Hypothalamus (tissue), 51 donors: ENCODE data around the gene IL4.
A peak's percentile ranks its signal among the peaks of the same experiment; 100 is the strongest.
"Not testable (repeated sequence)": the region's sequence is repeated elsewhere in the genome, so short reads cannot be mapped to it uniquely, and the experiment has no call there.

ENCODE experiments used
- DNase-seq, 51 donors: peaks; one replicate each; lab custom pipeline; 2025; lab: John Stamatoyannopoulos, UW

Gene IL4

DNA sequence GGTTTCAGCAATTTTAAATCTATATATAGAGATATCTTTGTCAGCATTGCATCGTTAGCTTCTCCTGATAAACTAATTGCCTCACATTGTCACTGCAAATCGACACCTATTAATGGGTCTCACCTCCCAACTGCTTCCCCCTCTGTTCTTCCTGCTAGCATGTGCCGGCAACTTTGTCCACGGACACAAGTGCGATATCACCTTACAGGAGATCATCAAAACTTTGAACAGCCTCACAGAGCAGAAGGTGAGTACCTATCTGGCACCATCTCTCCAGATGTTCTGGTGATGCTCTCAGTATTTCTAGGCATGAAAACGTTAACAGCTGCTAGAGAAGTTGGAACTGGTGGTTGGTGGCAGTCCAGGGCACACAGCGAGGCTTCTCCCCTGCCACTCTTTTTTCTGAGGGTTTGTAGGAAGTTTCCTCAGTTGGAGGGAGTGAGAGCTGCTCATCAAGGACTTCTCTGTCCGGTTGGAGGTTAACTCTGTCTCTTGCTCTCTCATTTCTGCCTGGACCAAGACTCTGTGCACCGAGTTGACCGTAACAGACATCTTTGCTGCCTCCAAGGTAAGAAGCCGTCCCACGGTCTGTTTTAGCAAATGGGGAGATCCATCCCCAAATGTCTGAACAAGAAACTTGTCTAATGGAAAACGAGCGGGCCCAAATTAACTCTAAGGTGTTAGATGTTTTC lies at the start of gene IL4:
Gene IL4, plus strand, starts transcription at position 51 of the 692 bp plus-strand sequence. Its CDS starts 62 bp downstream, at position 113.
- DNase-seq, result no peak

DNA sequence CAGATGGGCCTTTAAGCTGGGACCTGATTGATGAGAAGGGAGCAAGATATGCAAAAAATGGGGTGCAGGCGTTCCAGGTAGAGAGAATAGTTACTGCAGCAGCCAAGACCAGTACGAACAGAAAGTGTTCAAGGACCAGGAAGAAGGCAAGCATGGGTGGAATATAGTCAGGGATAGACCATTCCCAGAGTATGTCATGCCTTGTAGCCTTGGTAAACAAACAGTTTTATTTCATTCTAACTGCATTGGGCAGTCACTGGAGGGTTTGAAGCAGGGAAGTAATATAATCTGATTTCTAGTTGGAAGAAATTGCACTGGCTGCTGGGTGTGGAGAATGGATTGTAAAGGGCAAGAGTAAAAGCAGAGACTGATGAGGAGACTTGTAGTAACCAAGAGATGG lies 46.3 kb upstream of the IL4 start:
- no peak for DNase-seq

DNA sequence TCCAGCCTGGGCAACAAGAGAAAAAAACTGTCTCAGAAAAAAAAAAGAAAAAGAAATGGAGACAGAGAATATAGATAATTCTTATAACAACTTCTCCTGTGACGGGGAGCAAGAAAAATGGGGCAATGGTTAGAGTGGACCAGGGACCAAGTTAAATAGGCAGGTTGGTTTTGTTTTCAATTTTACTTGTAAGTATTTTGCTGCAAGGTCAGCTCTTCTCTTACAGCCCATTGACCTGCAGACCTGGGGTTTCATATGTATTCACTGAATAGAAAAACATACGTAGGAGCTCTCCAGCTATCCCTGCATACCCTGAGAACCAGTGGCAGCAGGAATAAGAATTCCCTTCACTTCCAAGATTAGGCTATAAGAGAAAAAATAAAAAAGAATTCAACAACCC lies 45.0 kb upstream of the IL4 start:
- no peak for DNase-seq

DNA sequence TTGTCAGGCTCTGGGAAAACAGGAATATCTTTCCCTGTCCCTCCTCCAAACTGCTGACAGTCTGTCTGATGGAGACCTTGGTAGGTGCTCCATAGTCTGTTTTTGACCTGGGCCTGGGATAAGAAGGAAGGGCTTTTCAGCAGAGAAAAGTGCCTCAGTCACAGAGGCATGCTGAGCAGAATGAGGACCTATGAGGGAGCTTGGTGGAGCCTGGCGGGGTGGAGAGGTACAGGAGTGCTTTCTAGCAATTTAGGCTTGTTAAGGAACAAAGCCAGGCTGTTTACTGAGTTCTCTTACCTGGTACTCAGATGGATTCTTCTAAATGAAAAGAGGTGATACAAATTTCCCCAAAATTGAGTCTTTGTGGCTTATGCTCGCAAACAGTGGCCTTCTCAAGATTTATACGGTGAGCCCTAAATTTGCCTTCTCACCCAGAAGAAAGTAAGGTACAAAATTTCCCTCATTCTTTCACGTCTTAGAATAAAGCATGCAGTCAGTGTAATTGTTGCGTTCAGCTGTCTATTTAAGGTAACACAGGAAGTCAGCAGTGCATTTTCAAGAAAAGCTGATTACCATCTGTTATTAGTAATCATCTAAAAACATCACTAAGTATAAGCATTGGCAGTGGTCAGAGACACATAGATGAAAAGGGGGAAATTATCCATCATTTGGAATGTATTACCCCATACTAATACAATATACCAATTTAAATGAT lies 44.4 kb upstream of the IL4 start:
- no peak for DNase-seq

DNA sequence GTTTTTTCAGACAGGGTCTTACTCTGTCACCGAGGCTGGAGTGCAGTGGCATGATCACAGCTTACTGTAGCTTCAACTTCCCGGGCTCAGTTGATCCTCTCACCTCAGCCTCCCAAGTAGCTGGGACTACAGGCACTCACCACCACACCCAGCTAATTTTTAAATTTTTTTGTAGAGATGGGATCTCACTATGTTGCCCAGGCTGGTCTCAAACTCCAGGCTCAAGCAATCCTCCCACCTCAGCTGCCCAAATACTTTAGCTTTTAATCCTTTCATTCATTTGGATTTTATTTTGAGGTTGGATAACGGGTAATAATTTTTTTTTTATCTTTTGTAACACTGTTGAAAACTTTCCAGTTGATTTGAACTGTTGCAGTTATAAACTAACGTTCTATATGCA lies 40.2 kb upstream of the IL4 start:
- not testable (repeated sequence) for DNase-seq

DNA sequence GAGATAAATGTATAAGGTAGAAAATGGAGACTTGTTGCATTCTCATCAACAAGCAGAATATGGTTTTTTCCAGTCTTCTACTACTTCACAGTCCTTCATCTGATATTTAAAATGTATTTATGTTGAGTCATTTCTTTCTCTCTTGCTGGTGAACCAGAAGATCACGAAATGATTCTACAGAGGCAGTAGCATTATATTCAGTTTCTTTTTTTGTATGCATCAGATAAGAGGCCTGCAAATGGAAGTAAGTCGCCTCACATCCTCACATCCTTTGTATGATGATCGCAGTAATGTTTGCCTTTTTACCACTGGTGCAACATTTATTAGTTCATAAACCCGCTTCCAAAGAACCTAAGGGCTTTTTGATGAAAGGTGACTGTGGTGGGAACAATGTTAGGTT lies 37.9 kb upstream of the IL4 start:
- no peak for DNase-seq

DNA sequence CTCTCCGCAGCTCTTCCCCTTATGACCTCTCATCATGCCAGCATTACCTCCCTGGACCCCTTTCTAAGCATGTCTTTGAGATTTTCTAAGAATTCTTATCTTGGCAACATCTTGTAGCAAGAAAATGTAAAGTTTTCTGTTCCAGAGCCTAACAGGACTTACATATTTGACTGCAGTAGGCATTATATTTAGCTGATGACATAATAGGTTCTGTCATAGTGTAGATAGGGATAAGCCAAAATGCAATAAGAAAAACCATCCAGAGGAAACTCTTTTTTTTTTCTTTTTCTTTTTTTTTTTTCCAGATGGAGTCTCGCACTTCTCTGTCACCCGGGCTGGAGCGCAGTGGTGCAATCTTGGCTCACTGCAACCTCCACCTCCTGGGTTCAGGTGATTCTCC lies 36.5 kb upstream of the IL4 start:
- DNase-seq, result no peak

DNA sequence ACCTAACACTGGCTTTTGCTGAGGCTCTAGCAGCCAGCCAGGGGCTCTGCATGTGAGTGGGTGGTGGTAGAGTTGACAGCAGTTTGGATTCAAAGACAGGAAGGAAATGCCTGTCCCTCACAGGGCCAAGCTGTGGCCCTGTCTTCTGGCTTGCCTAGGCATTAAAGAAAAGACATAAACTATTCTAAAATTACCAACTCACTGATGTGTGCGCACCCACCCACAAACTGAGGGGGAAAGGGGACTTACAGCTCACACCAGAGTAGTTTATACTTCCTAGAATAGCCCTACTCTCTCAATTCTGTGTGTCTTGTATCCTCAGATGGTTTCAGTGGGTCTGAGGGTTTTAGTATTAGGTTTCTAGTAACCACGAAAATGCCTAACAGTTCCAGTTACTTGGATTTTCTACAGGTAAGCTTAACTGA lies 34.1 kb upstream of the IL4 start:
- no peak for DNase-seq

DNA sequence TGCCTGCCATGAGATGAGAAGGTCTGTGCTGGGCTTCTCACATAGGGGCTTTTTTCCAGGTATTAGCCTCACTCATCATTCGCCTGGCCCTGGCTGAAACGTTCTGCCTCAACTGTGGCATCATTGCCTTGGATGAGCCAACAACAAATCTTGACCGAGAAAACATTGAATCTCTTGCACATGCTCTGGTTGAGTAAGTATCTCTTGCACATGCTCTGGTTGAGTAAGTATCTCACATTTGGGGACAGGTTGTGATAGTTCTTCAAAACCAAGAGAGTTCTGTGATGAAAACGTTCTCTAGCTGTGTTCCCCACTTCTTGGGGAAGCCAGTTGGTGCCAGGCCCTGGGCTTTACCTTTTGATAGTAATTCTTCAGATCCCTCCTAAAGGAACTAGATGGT lies 33.2 kb upstream of the IL4 start:
- no peak for DNase-seq

DNA sequence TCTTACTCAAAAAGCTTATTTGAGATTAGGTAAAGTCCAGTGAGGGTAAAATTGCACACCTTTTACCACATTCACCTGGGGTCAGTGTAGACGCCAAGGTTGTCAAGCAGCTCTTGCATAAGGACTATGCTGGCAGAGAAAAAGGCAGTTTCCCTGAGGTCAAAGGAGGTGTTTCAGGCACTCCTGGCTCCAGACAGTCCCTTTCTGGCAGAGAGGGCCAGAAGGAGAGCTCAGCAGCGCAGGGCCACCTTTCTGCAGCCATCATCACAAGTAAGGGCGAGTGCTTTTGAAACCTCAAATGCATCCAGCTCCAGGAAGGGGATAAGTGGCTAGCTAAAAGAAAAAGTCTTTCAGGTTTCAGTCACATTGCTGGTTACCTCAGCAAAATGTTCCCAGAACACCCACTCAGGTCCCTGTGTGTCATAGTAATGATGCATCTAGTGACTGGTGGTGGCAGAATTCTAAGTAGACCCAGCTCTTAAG lies 32.5 kb upstream of the IL4 start:
- no peak for DNase-seq

DNA sequence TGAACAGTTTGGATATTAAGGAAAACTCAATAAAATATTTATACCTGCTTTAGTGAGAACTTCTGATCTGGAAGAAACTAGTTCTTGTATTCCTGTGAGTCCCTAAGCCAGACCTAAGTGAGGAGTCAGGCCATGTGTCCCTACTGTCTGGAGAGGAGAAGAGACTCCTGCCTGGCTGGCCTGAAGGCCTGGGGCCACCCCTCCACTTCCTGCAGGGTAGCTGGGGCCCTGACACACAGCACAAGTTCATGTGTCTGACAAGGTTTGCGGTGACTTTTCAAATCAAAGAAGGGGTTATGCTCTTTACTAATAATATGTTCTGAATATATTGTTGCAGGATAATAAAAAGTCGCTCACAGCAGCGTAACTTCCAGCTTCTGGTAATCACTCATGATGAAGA lies 31.9 kb upstream of the IL4 start:
- DNase-seq, result no peak

DNA sequence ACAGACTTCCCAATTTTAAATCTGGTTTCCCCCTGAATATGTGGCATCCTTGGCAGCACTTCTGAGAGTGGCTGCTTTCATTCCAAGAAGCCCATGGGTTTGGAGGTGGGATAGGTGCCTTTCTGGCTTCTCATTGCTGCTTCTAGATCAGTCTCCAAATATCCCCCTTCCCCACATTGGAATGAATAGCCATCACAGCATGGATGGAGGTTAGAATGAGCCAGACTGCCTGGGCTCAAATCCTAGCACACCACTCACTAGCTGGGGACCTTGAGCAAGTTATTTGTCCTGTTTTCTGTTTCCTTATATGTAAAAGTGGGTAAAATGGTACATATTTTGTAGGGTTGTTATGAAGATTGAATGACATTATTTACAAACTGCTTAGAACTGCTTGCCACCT lies 29.6 kb upstream of the IL4 start:
- no peak for DNase-seq

DNA sequence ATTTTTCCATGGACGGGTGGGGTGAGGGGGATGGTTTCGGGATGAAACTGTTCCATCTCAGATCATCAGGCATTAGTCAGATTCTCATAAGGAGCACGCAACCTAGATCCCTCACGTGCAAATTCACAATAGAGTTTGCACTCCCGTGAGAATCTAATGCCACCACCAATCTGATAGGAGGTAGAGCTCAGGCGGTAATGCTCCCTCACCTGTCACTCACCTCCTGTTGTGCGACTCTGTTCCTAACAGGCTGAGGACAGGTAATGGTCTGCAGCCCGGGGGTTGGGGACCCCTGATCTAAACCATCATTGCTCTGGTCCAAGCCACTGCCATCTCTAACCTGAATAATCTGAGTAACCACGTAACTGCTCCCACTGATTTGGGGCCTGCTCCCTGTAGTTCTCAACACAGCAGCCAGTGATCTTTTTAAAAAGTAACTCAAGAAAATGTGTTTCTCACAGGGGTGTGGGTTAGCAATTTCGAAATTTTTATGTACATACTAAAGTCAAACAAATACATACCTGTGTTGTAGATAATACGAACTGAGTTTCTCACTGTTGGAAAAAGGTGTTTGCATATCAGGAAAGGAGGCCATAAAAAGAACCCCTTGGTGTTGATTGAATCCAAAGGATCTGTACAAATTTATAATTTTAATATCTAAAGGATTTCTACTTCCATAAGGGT lies 27.1 kb upstream of the IL4 start:
- DNase-seq, result no peak

DNA sequence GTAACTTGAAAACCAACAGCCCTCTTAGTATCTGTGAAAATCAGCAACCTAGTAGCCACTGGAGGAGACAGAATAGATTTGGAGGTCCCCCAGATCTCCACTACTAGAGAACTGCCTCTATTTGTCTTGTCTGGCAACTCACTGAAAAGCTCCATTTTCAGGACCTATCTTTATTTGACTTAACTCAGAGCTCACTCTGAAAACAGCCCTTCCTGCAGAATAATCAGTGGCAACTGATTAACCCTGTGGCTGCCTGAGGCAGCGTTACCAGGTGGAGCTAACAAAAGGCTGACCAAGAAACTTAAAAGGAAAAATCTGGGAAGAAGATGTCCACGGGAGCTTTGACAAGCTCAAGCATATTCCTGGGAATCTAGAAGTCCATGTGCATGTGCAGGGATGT lies 26.3 kb upstream of the IL4 start:
- no peak for DNase-seq

DNA sequence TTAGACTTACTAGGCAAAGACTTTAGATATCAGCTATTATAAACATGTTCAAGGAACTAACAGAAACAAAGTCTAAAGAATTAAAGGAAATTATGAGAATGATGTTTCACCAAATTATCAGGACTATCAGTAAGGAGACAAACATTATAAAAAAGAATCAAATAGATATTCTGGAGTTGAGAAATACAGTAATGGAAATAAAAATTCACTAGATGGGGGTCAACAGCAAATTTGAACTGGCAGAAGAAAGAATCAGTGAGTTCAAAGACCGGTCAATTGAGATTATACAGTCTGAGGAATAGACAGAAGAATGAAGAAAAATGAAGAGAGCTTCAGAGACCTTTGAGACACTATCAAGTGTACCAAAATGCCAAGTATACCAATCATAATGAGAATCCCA lies 25.4 kb upstream of the IL4 start:
- no peak for DNase-seq

DNA sequence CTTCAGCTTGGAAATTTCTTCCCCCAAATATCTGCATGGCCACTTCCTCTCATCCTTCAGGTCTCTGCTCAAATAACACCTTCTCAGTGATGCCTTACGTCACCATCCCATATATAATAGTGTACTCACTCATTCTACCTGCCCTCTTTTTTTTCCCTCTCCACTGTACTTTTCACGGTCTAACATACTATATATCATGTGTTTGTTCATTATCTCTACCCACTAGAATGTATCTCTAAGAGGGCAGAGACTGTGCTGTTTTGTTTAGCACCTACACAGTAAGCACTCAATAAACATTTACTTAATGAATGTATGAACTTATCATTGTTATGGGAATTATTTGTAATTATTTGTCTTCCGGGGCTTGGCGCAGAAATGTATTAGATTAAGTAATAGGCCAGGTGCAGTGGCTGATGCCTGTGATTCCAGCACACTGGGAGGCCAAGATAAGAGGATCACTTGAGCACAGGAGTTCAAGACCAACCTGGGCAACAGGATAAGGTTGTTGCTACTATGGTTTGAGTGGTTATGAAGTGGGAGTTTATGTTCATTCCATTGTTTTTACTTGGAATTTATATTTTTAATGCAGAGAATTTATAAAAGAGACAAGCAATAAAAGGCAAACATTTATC lies 21.8 kb upstream of the IL4 start:
- DNase-seq, result no peak

DNA sequence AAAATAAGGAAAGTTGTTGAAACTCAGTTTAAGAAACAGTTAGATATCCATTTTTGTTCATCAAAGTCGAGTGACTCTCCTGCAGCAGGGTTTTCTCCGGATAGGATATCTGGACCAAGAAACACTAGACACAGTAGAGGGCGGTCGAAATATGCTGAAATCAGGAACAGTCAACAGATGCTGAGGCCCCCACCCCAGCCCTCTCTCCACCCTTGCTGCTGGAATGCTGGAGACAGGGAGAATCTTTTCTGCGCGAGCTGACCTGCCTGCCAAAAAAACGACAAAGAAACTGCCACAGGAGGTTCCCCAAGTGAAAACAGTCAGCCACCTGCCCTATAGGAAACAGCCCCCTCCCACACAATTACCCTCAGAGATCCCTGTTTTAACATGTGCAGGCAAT lies 20.1 kb upstream of the IL4 start:
- no peak for DNase-seq

DNA sequence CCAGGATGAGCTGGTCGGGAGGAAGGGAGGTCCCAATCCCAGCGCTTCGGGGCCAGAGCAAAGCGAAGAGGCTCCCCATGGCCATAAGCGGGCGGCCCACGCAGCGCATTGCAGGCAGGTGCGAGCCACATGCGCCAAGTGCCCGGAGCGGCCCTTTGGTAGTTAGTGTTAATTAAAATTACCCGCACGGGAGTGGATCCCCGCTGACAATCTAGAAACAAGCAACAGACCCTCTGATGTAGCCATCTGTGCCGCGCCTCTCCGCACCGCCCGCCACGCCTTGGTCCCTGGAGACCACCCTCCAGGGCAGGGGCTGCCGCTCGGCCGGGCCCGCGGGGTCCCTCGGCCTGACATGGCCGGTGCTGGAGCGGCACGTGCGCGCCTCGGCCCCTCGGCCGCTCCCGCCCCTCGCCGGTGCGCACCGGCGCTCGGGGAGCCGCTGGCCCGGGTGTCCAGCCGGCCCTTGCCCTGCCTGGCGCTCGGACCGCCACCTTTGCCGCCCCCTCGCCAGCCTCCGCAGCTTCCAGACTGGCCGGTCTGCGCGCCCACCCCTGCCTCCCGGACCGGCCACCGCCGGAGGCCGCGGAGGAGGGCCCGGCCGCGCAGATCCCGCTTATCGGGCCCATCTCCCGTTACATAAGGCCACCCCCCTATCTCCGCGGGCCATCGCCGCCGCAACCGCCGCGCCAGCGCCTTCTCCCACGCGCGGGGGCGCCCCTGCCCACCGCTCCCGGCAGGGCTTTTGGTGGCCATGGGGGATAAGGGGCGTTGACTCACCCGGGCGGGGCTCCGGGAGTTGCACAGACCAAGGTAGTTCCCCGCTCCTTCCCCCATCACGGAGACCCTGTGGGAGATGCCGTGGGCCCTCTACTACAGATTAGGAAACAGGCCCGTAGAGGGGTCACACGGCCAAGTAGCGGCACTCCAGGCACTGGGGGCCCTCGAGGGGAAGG lies 17.7 kb upstream of the IL4 start:
- peak in 12 of 51 donors; percentile 7 to 45 (median 16) for DNase-seq

DNA sequence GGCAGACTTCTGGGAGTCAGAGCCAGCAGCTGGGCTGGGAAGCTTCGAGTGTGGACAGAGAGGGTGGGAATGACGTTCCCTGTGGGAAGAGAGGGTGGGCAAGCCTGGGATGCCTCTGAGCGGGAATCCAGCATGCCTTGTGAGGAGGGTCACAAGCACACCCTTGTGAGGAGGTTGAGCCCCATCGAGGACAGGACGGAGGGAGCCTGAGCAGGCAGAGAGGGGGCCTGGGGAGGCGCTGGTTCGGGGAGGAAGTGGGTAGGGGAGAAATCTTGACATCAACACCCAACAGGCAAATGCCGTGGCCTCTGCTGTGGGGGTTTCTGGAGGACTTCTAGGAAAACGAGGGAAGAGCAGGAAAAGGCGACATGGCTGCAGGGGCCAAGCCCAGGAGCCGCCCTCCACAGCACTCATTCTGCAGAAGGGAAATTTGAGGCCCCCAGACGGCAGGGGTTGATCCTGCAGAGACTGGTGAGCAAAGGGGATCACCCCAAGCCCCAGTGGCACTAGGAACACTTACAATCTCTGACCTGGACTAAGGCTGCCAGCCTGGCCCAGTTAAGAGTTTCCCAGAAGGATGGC lies 16.9 kb upstream of the IL4 start:
- no peak for DNase-seq
